NCI-H748 treated with DMSO at 0.1 percent for 48 hours (cell line): ENCODE measurements around the gene PLAC9.
"Not testable (repeated sequence)": the region's sequence is repeated elsewhere in the genome, so short reads cannot be mapped to it uniquely, and the experiment has no call there.

Experiments
- DNase-seq: peaks from one replicate; lab custom pipeline; 2025; lab: John Stamatoyannopoulos, UW

Gene PLAC9

GRCh38 chr10:80139265-80139664 lies 6.7 kb downstream of the PLAC9 start:
- no peak for DNase-seq

- DNase-seq: no peak
Measured at GRCh38 chr10:80140251-80140650, 7.7 kb downstream of the PLAC9 start.

DNA sequence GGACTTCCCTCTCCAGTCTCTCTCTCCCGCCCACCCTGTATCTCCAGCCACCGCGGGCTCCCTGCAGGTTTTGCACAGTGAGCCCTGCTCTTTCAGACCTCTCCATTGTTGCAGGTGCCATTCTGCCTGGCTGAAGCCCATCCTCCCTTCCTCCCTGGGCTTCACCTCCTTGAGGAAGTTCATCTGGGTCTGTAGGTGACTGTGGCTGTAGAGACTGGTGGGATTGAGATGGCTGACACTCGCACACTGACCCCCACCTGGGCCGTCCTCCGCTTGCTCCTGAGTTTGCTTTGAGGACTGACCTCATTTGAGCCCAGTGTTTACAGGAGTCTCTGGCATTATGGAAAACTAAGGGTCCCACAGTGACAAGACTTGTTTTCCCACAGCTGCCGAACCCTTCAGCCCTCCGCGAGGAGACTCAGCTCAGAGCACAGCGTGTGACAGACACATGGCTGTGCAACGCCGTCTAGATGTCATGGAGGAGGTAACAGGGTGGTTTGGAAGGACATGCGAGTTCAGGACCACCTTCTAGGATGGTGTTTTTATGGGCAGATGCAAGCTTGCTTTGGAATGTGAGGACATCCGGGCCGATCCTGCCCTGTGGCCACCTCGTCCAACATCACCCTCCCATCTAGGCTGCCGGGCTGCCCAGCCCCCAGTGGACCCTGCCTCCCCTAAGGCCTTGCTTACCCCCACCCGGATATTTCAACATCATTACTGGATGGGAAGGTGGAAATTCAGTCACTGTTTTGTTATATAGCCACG lies 9.3 kb downstream of the PLAC9 start:
- DNase-seq: no peak

- peak; percentile 47 for DNase-seq
Measured at GRCh38 chr10:80144067-80144695, 11.7 kb downstream of the PLAC9 start.

- no peak for DNase-seq
Measured at GRCh38 chr10:80144696-80145131, 12.2 kb downstream of the PLAC9 start.

- not testable (repeated sequence) for DNase-seq
Measured at GRCh38 chr10:80145406-80146308, 13.1 kb downstream of the PLAC9 start.

DNA sequence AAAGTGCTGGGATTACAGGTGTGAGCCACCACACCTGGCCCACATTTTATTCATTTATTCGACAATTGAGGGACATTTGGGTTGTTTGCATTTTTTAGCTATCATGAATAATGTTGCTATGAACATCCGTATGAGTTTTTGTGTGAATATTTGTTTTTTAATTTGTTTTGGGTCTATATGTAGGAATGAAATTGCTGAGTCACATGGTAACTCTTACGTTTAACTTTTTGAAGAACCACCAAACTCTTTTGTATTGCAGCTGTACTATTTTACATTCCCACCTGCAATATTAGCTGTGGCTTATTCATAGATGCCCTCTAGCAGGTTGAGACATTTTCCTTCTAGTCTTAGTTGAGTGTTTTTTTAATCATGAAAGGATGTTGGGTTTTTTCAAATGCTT lies 14.4 kb downstream of the PLAC9 start:
- no peak for DNase-seq

DNA sequence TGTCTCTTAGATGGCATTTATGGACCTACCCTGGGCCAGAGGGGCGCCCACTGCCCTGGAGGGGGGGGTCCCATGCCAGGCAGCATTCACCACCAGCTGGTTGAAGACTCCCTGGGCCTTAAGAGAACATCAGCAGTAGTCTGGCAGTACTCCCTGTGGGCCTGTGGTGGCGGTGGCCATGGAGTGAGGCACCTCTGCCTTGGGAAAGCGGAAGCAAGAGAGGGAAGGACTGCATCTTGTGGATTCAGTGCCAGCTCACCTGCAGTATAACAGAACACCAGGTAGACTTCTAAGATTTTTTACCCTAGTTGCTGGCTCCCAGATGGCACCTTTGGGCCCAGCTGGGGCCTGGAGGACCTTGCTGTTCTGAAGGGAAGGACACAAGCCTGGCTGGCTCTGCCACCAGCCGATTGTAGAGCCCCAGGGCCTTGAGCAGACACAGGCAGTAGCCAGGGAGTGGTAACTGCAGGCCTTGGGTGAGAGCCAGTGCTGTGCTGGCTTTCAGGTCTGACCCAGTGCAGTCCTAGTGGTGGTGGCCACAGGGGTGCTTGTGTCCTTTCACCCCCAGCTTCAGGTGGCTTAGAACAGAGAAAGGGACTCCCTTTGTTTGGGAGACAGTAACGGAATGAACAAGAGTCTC lies 15.8 kb downstream of the PLAC9 start:
- DNase-seq: no peak

DNA sequence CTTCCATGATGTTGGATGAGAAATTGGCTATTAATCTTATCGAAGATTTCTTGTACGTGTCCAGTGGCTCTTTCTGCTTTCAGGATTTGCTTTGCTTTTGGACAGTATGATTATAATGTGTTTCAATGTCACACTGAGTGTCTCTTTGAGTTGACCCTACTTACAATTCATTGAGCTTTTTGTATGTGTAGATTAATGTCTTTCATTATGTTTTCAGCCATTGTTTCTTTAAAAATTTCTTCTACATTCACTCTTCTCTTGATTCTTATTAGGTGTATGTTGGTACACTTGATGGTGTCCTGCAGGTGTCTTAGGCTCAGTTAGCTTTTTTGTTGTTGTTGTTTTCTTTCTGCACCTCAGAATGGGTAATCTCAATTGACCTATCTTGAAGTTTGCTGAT lies 16.6 kb downstream of the PLAC9 start:
- no peak for DNase-seq

DNA sequence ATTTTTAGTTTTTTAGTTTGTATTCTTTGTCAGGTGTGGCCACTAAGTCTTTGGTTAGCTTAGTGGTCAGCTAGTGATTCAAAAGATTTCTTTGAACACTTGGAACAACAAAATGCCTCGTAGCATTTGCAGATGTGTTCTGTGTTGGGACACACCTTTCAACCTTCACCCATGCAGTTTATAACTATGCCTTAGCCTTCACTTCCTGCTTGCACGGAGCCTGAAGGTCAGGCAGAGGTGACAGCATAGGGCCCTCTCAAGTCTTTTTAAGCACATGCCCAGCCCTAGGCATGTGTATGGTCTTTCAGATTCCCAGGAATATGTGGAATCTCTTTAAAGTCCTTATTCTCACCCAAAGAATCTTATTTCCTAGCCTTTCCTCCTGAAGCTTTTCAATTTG lies 17.6 kb downstream of the PLAC9 start:
- no peak for DNase-seq

DNA sequence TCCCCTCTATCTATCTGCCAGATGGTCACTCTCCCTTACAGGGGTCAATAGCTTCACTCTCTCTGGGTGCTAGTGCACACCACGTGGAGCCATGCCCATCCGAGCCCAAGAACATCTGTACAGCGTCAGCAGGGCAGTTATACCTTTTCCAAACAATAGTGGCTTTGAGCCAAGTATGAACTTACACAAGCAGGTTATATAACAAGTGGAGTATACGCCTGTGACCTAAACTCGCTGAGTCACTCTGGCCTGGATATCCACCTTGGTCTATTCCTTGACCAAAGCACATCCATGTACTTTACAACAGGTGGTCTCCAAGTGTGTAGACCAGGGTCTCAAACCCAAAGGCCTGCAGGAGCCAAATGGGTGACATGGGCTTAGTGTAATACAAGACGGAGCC lies 20.3 kb downstream of the PLAC9 start:
- no peak for DNase-seq

DNA sequence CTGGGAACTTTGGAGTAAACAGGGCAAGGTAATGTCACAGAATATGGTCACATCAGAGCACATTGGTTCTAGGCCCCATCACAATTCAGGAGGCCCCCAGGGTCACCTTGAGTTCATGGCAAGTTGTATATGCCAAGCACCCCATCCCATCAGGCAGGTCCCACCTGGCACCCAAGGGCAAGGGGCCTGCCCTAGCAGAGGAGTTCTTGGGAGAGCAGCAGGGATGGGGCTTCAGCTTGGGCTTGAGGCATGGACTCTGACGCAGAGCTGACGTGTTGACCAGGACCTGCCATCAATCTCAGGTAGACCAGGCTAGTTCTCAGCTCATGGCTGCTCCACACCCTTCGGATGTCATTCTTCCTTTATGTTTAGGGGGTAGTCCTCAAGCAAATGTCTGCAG lies 20.9 kb downstream of the PLAC9 start:
- no peak for DNase-seq

- no peak for DNase-seq
Measured at GRCh38 chr10:80154626-80154977, 22.1 kb downstream of the PLAC9 start.

DNA sequence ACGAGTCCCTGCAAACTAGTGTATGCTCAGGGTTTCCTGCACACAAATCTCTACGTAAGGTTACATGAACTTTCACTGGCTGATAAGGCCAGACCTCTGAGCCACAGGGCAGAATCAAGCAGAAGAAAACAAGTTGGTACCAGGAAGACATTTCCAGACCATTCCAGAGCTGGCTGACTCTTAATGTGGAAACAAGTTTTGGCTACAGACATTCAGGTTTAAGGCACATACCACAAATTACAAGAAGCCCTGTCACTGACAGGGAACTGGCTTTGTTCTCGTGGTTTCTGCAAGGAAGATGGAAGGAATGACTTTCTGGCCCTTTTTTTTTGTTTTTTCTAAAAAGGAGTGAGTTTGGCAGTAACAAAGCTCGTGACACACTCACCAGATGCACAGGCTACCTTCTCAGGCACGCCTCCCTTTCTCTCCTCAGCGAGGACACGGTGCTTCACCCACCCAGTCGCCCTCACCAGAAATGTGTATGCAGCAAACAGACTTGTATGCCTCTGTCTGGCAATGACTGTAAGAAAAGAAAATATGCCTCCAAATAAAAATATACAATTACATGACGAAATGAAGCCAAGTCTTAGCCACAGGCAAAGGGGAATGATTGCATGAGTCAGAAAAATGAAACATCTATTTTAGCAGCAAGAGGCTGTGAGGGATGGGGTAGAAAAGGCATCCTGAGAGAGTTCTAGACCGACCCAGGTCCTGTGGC lies 22.6 kb downstream of the PLAC9 start:
- no peak for DNase-seq

- no peak for DNase-seq
Measured at GRCh38 chr10:80155696-80156215, 23.2 kb downstream of the PLAC9 start.

GRCh38 chr10:80156216-80156615 lies 23.7 kb downstream of the PLAC9 start:
- DNase-seq: no peak

- no peak for DNase-seq
Measured at GRCh38 chr10:80157561-80157960, 25.0 kb downstream of the PLAC9 start.

DNA sequence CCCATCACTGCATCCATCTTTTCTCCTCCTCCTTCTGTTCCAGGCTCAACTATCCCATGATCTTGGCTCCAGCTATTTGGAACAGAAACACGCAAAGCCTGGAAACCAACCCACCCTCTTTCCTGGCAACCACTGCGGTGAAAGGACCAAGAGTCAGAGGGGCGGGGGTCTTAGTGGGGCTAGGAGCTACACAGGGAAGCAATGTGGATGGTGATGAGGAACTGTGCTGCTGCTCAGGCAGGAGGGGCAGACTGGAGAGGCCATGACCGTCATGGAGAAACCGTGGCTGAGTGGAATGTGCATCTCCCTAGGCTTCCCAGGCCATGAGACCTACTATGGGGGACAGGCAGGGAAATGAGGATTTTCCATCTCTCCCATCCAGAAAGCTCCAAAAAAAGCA lies 25.6 kb downstream of the PLAC9 start:
- no peak for DNase-seq

DNA sequence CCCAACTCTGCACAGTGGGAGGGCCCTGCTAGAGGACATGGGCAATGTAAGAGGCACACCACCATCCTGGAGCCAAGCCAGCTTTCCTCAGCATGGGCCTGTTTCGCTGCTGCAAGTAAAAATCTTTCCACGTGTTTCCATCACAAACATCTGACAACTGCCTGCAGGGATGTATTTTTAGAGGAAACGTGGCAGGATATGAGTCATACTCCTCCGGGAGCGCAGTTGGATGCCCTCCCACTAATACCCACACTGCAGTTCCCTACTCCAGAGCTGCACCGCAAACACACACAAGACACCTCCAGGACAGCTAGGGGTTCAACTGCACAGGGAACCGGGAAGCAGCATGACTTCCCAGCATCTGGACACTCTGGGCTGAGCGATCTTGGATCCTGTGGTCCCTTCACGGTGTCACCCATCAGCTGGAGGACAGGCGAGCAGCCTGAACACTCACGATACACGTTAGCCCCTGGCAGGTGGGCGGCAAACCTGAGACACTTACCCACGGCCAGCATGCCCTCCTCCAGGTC lies 26.1 kb downstream of the PLAC9 start:
- no peak for DNase-seq

DNA sequence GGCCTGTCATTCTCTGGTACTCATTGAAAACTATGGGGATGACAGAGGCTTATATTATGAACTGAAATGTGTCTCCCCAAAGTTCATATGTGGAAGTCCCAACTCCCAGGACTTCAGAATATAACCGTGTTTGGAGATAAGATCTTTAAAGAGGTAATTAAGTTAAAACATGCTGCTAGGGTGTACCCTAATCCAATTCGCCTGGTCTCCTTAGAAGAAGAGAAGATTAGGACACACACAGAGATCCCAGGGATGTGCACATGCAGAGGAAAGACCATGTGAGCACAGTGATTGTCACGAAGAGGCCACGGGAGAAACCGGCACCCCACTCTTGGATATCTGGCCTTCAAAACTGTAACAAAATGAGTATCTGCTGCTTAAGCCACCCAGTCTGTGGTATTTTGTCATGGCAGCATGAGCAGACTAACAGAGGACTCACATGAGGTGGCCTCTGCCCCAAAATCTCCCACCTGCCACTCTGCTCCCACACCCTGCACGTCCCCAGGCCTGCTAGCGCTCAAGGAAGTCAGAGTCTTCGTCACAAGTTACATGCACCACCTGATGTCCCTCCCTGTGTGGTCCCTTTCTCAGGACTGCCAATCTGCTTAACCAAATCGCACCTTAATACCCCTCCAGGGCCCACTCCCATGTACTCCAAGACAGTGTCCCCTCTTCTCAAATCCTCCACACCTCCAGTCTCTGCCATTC lies 26.8 kb downstream of the PLAC9 start:
- DNase-seq: no peak
